Small intestine (tissue), 7 donors: Measurements from ENCODE around the gene PTPRN. TPM values are rescaled to one million over a fixed set of nuclear protein-coding genes. Genes with fewer than 3 reads are reported as not detected.

ENCODE experiments used
- DNase-seq, 2 donors: peaks; one replicate each; pipeline versions ENCODE4 v3.0.0 to v3.0.0-alpha.2; 2013
- FAIRE-seq: peaks from 2 replicates; lab custom pipeline; 2012; peaks lifted over from hg19 to GRCh38; lab: Jason Lieb, UNC
- H3K27ac ChIP-seq, 3 donors: one replicate each; pipeline ENCODE4 v1.5.1; 2013; ENCODE audit warnings: low read length in 2 of 3, mild to moderate bottlenecking in 2 of 3, control low read depth in 1 of 3, inconsistent platforms in 1 of 3, low read depth in 1 of 3, moderate library complexity in 1 of 3
- H3K27me3 ChIP-seq, 3 donors: one replicate each; pipeline ENCODE4 v1.6.1; 2013; ENCODE audit warnings: low read length in 3 of 3, inconsistent platforms in 1 of 3; ENCODE audit not compliant: control insufficient read depth in 3 of 3, insufficient read depth in 3 of 3
- H3K36me3 ChIP-seq, 3 donors: one replicate each; pipeline ENCODE4 v1.6.1; 2013; ENCODE audit warnings: low read length in 3 of 3, inconsistent platforms in 1 of 3, low read depth in 1 of 3, mild to moderate bottlenecking in 1 of 3, moderate library complexity in 1 of 3; ENCODE audit not compliant: control insufficient read depth in 3 of 3, insufficient read depth in 2 of 3
- H3K4me1 ChIP-seq, 3 donors: one replicate each; pipeline ENCODE4 v1.6.1; 2013; ENCODE audit warnings: low read length in 2 of 3, inconsistent platforms in 1 of 3, low read depth in 1 of 3, mild to moderate bottlenecking in 1 of 3, moderate library complexity in 1 of 3; ENCODE audit not compliant: control insufficient read depth in 3 of 3, insufficient read depth in 2 of 3
- H3K4me3 ChIP-seq, 3 donors: one replicate each; pipeline ENCODE4 v1.5.1; 2013; ENCODE audit warnings: low read length in 3 of 3, control low read depth in 1 of 3, inconsistent platforms in 1 of 3, low read depth in 1 of 3, mild to moderate bottlenecking in 1 of 3, moderate library complexity in 1 of 3
- H3K9me3 ChIP-seq, 2 donors: one replicate each; pipeline ENCODE4 v1.6.1; 2013; ENCODE audit warnings: low read depth in 1 of 2, low read length in 1 of 2; ENCODE audit not compliant: control insufficient read depth in 2 of 2, insufficient read depth in 1 of 2
- WGBS, 3 donors: extraction: QIAGEN DNeasy Blood & Tissue Kit; methylation state at CpG; one replicate each; pipeline ENCODE4 v1.1.7; 2013; 5-methylcytosine and 5-hydroxymethylcytosine counted together
- polyA plus RNA-seq, 4 donors: library from polyadenylated mRNA; stranded (reverse) in 3 of 4; unstranded in 1 of 4; fragments of 200-250 nt in 3 of 4; fragments of 120-200 nt in 1 of 4; gene quantifications; one replicate each; pipeline versions ENCODE4 v1.2.1 to v1.2.3, GENCODE V29; 2013
- donor health status: healthy with polysubstance abuse.
- donor health status: control.
- donor health status: control.
- donor health status: Bipolar disorder and iron deficiency.
- donor health status: healthy.

The PTPRN gene
- polyA plus RNA-seq, 4 donors = 1.6 to 9.4 (median 4.1) TPM; not detected in 1

DNA sequence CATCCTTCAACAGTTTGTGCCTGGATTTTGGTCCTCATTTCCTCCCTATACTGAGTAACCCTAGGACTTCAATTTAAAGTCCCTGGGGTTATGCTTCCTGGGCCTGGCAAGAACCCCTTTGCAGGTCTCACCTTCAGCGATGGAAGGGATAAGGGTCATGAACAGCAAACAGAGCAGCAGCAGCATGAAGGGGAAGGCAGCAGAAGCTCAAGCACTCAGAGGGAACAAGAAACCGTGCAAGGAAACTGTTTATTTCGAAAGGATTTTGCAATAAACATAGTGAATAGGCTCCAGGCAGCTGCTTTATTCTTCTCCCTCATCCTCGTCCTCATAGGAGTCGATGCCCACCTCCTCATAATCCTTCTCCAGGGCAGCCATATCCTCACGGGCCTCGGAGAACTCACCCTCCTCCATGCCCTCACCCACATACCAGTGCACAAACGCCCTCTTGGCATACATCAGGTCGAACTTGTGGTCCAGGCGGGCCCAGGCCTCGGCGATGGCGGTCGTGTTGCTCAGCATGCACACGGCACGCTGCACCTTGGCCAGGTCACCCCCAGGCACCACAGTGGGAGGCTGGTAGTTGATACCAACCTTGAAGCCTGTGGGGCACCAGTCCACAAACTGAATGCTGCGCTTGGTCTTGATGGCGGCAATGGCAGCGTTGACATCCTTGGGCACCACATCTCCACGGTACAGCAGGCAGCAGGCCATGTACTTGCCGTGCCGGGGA lies 59.0 kb downstream of the PTPRN start:
- Histone ChIP-seq H3K4me3 (no peak overlapping the region), H3K27ac (peak overlapping the region; percentile 88 to 98 (median 97)), H3K36me3 (peaks cover 0 to 45% (median 2%) of the 10 kb centered on the region in 3 donors), H3K27me3 (peaks cover 0 to 27% (median 0%) of the 10 kb centered on the region in 3 donors), H3K9me3 (no peaks in the 10 kb centered on the region), H3K4me1 (peaks cover 18 to 77% (median 22%) of the 10 kb centered on the region in 3 donors)
- DNase-seq (no peak), FAIRE-seq (no peak)
- 45 to 71% (median 64%) methylated on average over 20 to 22 of the region's 22 CpGs for WGBS, 3 donors

DNA sequence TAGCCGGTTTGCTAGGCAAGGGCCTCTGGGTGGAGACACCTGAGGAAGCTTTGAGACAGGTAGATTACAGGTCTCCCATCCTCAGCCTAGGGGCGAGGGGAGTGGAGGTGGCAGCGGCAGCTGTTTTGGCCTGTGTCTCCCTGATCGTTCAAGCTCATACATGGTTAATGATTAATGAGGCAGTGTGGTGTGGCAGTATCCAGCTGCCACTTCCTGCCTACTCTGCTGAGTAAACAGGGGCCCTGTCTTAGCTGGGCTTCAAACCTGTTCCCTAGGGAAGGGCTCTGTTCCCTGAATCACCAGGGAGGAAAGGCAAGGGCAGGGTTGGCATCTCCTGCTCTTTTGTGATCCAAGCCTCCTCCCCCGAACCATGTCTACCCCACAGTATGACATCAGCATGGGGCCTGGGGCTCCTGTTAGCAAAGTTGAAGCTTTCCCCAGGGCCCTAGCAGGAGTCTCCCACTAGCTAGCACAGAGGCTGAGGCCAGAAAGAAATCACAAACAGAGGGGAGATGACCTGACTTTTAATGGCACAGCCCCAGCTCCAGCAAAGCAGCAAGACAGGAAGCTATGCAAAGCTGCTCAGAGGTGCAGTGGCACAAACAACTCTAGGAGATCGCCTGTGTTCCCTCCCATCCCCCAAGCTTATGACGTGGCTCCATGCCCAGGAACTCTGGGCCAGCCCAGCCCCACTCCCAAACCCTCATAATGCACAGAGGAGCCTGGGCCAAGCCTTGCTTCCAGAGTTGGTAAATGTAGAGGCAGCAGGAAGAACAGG lies 59.8 kb downstream of the PTPRN start:
- peak overlapping the region; percentile 88 to 98 (median 97) for H3K27ac ChIP-seq
- H3K27me3 ChIP-seq = peaks cover 0 to 19% (median 0%) of the 10 kb centered on the region in 3 donors
- peak overlapping the region in 2 of 3 donors; percentile 18 to 31 for H3K4me3 ChIP-seq
- 1 to 12% (median 7%) methylated on average over 7 of the region's 7 CpGs for WGBS, 3 donors
- FAIRE-seq (no peak), DNase-seq (peak; percentile 92 to 93)
- H3K36me3 ChIP-seq = peaks cover 0 to 45% (median 2%) of the 10 kb centered on the region in 3 donors
- no peaks in the 10 kb centered on the region for H3K9me3 ChIP-seq
- peaks cover 18 to 72% (median 22%) of the 10 kb centered on the region in 3 donors for H3K4me1 ChIP-seq

DNA sequence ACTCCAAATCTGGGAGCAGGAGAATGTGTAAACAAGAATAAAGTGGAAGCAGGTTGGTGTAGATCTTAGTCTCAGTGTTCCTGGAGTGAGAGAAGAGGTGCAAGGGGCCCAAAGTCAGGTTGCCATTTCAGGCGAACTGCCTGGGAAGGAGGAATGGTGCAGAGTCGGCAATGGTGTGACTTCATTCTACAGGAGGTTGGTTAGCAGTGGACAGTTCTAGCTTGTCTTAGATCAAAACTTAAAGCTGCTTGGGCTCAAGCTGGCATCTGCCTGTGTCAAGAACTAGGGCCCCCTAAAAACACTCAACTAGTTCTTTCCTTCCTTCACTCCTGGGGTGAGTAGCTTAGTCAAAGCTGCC lies 60.4 kb downstream of the PTPRN start:
- Histone ChIP-seq H3K9me3 (no peaks in the 10 kb centered on the region), H3K27me3 (peaks cover 0 to 14% (median 0%) of the 10 kb centered on the region in 3 donors), H3K4me1 (peaks cover 18 to 69% (median 22%) of the 10 kb centered on the region in 3 donors), H3K4me3 (peak overlapping the region in 2 of 3 donors; percentile 18 to 31), H3K27ac (peak overlapping the region; percentile 88 to 98 (median 97)), H3K36me3 (peaks cover 0 to 45% (median 2%) of the 10 kb centered on the region in 3 donors)
- FAIRE-seq (no peak), DNase-seq (no peak)
- WGBS, 3 donors = 15 to 64% (median 27%) methylated on average over 2 of the region's 2 CpGs

DNA sequence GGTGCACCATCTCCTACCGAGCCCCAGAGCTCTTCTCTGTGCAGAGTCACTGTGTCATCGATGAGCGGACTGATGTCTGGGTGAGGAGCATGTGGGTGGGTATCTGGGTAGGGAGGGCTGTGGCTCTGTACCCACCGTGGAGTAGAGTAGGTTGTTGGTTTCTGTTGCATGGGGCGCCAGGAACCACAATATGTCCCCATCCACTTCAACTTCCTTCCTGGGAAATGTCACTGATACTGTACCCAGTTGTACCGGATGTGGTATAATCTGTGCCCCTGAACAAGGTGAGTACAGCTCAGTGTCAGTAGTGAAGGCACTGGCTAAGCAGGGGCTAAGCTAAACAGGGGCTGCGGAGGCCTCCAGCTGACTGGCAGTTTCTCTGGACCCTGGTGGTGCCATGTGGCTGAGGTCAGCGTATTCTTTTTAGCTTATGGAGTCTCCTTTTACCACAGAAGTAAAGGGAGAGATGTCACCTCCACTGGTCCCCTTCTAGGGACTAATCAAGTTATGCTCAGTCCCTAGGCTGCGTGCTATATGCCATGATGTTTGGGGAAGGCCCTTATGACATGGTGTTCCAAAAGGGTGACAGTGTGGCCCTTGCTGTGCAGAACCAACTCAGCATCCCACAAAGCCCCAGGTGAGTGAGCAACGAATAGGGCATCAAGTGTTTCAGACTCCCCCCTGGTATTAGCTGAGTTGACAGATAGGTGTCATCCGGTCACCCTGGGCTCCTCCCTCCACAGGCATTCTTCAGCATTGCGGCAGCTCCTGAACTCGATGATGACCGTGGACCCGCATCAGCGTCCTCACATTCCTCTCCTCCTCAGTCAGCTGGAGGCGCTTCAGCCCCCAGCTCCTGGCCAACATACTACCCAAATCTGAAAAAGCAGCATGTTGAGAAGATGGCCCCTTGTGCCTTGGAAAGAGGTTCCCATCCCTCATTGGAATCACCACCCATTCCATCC lies 61.2 kb downstream of the PTPRN start:
- no peak for FAIRE-seq
- Histone ChIP-seq H3K9me3 (no peaks in the 10 kb centered on the region), H3K36me3 (peaks cover 0 to 45% (median 2%) of the 10 kb centered on the region in 3 donors), H3K27me3 (peaks cover 0 to 6% (median 0%) of the 10 kb centered on the region in 3 donors), H3K27ac (peak overlapping the region; percentile 22 to 97 (median 88)), H3K4me1 (peaks cover 20 to 65% (median 22%) of the 10 kb centered on the region in 3 donors), H3K4me3 (no peak overlapping the region)
- WGBS, 3 donors = 82 to 87% (median 82%) methylated on average over 17 of the region's 17 CpGs
- peak in 1 of 2 donors; percentile 71 for DNase-seq

DNA sequence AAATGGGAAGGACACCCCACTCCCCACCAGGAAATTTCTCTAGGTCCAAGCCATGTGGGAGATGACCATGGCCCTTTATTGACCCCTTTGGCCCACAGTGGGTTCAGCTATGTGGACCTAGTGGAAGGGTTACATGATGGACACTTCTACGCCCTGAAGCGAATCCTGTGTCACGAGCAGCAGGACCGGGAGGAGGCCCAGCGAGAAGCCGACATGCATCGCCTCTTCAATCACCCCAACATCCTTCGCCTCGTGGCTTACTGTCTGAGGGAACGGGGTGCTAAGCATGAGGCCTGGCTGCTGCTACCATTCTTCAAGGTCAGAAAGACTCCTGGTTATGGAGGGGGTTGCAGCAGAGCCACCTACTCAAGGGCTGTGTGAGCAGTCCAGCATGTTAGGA lies 62.6 kb downstream of the PTPRN start:
- DNase-seq (no peak), FAIRE-seq (no peak)
- Histone ChIP-seq H3K9me3 (no peaks in the 10 kb centered on the region), H3K27ac (peak overlapping the region in 1 of 3 donors; percentile 97), H3K36me3 (peaks cover 0 to 44% (median 2%) of the 10 kb centered on the region in 3 donors), H3K4me1 (peaks cover 20 to 53% (median 21%) of the 10 kb centered on the region in 3 donors), H3K4me3 (no peak overlapping the region), H3K27me3 (no peaks in the 10 kb centered on the region)
- 95% methylated on average over 10 of the region's 10 CpGs for WGBS, 3 donors

GRCh38 chr2:219245899-219246230 lies 63.3 kb downstream of the PTPRN start:
- Histone ChIP-seq H3K4me3 (peak overlapping the region; percentile 59 to 91 (median 91)), H3K27ac (peak overlapping the region; percentile 71 to 91 (median 89)), H3K4me1 (peaks cover 20 to 49% (median 21%) of the 10 kb centered on the region in 3 donors), H3K36me3 (peaks cover 0 to 37% (median 0%) of the 10 kb centered on the region in 3 donors), H3K9me3 (no peaks in the 10 kb centered on the region), H3K27me3 (no peaks in the 10 kb centered on the region)
- FAIRE-seq (no peak), DNase-seq (peak in 1 of 2 donors; percentile 14)
- WGBS, 3 donors = 8 to 12% (median 10%) methylated on average over 10 of the region's 10 CpGs

DNA sequence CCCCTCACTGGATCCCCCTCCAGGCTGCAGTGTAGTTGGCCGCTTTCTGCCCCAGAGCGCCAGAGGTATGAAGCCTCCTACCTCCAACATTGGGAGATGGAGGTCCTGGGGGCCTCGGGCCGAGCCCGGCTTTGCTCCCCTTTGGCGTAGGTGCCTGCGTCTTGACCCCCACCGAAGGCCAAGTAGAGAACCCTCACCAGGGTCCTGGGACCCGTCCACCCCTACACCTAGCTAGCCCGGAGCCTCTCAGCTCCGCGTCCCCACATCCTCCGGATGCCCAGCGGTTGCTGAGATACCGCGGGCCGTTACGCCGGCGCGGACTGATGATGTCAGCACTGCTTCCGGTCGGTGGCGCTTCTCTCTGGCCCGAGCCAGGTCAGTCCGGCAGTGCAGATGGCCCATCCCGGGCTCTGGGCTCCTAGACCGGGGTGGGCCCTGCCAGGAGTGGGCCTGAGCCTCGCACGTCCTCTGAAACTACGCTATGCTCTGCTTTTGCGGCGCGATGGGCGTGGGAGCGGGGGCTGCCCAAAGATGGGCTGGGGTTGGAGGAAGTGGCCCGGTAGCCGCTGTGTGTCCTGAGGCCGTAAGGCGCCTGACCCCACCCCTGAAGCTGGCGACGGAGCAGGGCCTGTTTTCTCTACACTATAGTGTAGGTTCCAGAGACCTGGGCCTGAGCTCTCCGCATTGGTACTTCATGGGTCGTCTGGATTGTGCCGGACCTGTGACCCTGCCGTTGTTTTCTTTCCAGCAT lies 63.9 kb downstream of the PTPRN start, which contains the start of the genes GLB1L and STK16:
Gene GLB1L, minus strand, starts transcription at position 297 of the 751 bp plus-strand sequence. CDS start 1,871 bp downstream, outside the sequence.
Gene STK16, plus strand, starts transcription at position 332 of the 751 bp plus-strand sequence. CDS start 521 bp downstream, outside the sequence.
- Histone ChIP-seq H3K36me3 (peaks cover 0 to 32% (median 0%) of the 10 kb centered on the region in 3 donors), H3K9me3 (no peaks in the 10 kb centered on the region), H3K27ac (peak within 1 kb of the TSS; percentile 71 to 91 (median 89)), H3K4me1 (peaks cover 17 to 44% (median 20%) of the 10 kb centered on the region in 3 donors), H3K27me3 (no peaks in the 10 kb centered on the region), H3K4me3 (peak within 1 kb of the TSS; percentile 59 to 91 (median 91))
- DNase-seq (peak; percentile 87 to 97), FAIRE-seq (no peak)
- WGBS, 3 donors = 0 to 1% (median 1%) methylated on average over 46 of the region's 46 CpGs
